ENCODE measurements around the gene DOCK10. TPM values are rescaled to one million over a fixed set of nuclear protein-coding genes. Genes with fewer than 3 reads are reported as not detected.

The DOCK10 gene
- total RNA-seq, 2 experiments from 2014 or later = 343 to 344 TPM

GRCh38 chr2:224931956-224932355, 110.3 kb downstream of the DOCK10 start:
- ATAC-seq (no peak), DNase-seq (no peak)
- H3K4me1 Mint-ChIP-seq (ENCODE audit: low read depth) = peaks cover 95% of the 10 kb centered on the region
- ChIA-PET POLR2A (interaction anchor here (2.0 kb wide), 2 partner anchors 10 to 13 kb away, joined by 7 to 38 read pairs; no protein-coding TSS in a partner anchor), CTCF (interaction anchor here (2.0 to 9.0 kb wide), 3 partner anchors 10 to 70 kb away, joined by 4 to 137 read pairs (median 89); no protein-coding TSS in a partner anchor)
- H3K36me3 Mint-ChIP-seq (ENCODE audit: low read depth) = peaks cover 91% of the 10 kb centered on the region
- peak overlapping the region; percentile 100 for H3K27ac Mint-ChIP-seq
- no peaks in the 10 kb centered on the region for H3K9me3 Mint-ChIP-seq (ENCODE audit: insufficient read depth)
- peak overlapping the region; percentile 72 for H3K4me3 Mint-ChIP-seq
- no peaks in the 10 kb centered on the region for H3K27me3 Mint-ChIP-seq (ENCODE audit: low read depth)

- ATAC-seq = peak; percentile 20
- H3K27ac Mint-ChIP-seq = peak overlapping the region; percentile 100
- peak overlapping the region; percentile 72 for H3K4me3 Mint-ChIP-seq
- H3K9me3 Mint-ChIP-seq (ENCODE audit: insufficient read depth) = no peaks in the 10 kb centered on the region
- CTCF ChIA-PET = interaction anchor here (0.6 to 9.0 kb wide), 9 partner anchors 13 to 145 kb away, joined by 3 to 137 read pairs (median 4); no protein-coding TSS in a partner anchor
- DNase-seq = no peak
- H3K4me1 Mint-ChIP-seq (ENCODE audit: low read depth) = peaks cover 97% of the 10 kb centered on the region
- POLR2A ChIA-PET = interaction anchor here (0.9 to 7.1 kb wide), 4 partner anchors 9 to 109 kb away, joined by 3 to 221 read pairs (median 4); no protein-coding TSS in a partner anchor
- peaks cover 94% of the 10 kb centered on the region for H3K36me3 Mint-ChIP-seq (ENCODE audit: low read depth)
- H3K27me3 Mint-ChIP-seq (ENCODE audit: low read depth) = no peaks in the 10 kb centered on the region
These were observed 111.3 kb downstream of the DOCK10 start for GRCh38 chr2:224930990-224931389.

- ChIA-PET CTCF (interaction anchor here (1.0 to 9.0 kb wide), 7 partner anchors 14 to 123 kb away, joined by 4 to 137 read pairs (median 5); no protein-coding TSS in a partner anchor), POLR2A (interaction anchor here (0.9 to 7.1 kb wide), 3 partner anchors 8 to 23 kb away, joined by 4 to 221 read pairs (median 4); no protein-coding TSS in a partner anchor)
- H3K27ac Mint-ChIP-seq = peak overlapping the region; percentile 100
- H3K36me3 Mint-ChIP-seq (ENCODE audit: low read depth) = peaks cover 97% of the 10 kb centered on the region
- no peaks in the 10 kb centered on the region for H3K9me3 Mint-ChIP-seq (ENCODE audit: insufficient read depth)
- H3K27me3 Mint-ChIP-seq (ENCODE audit: low read depth) = no peaks in the 10 kb centered on the region
- peak overlapping the region; percentile 72 for H3K4me3 Mint-ChIP-seq
- H3K4me1 Mint-ChIP-seq (ENCODE audit: low read depth) = peaks cover 99% of the 10 kb centered on the region
- ATAC-seq (peak; percentile 5), DNase-seq (peak; percentile 66)
These were observed 112.1 kb downstream of the DOCK10 start for GRCh38 chr2:224930124-224930523.

GRCh38 chr2:224929512-224929911, 112.8 kb downstream of the DOCK10 start:
- POLR2A ChIA-PET = interaction anchor here (7.1 kb wide), 1 partner anchor 15 kb away, joined by 221 read pairs; no protein-coding TSS in a partner anchor
- CTCF ChIA-PET = interaction anchor here (0.9 to 9.0 kb wide), 7 partner anchors 12 to 77 kb away, joined by 3 to 137 read pairs (median 5); no protein-coding TSS in a partner anchor
- ATAC-seq = no peak
- Mint-ChIP-seq H3K27me3 (ENCODE audit: low read depth) (no peaks in the 10 kb centered on the region), H3K36me3 (ENCODE audit: low read depth) (peaks cover 97% of the 10 kb centered on the region), H3K4me3 (peak overlapping the region; percentile 72), H3K9me3 (ENCODE audit: insufficient read depth) (no peaks in the 10 kb centered on the region), H3K4me1 (ENCODE audit: low read depth) (peaks cover 99% of the 10 kb centered on the region), H3K27ac (peak overlapping the region; percentile 100)
- DNase-seq = no peak

- peak overlapping the region; percentile 100 for H3K27ac Mint-ChIP-seq
- H3K27me3 Mint-ChIP-seq (ENCODE audit: low read depth) = no peaks in the 10 kb centered on the region
- peaks cover 96% of the 10 kb centered on the region for H3K36me3 Mint-ChIP-seq (ENCODE audit: low read depth)
- peak; percentile 91 for DNase-seq
- H3K9me3 Mint-ChIP-seq (ENCODE audit: insufficient read depth) = no peaks in the 10 kb centered on the region
- H3K4me1 Mint-ChIP-seq (ENCODE audit: low read depth) = peaks cover 99% of the 10 kb centered on the region
- ChIA-PET POLR2A (interaction anchor here (0.6 to 7.1 kb wide), 15 partner anchors 9 to 1907 kb away, joined by 3 to 221 read pairs (median 6); partner anchors contain the start of genes CUL3 and DOCK10), CTCF (interaction anchor here (0.8 to 9.0 kb wide), 16 partner anchors 8 to 126 kb away, joined by 3 to 137 read pairs (median 5); partner anchors contain the start of gene DOCK10)
- peak overlapping the region; percentile 64 for H3K4me3 Mint-ChIP-seq
- ATAC-seq = peak; percentile 75
These were observed 114.6 kb downstream of the DOCK10 start for GRCh38 chr2:224927646-224928173.

GRCh38 chr2:224927011-224927410, 115.3 kb downstream of the DOCK10 start:
- CTCF ChIA-PET = interaction anchor here (0.8 to 9.0 kb wide), 12 partner anchors 9 to 115 kb away, joined by 3 to 137 read pairs (median 6); partner anchors contain the start of gene DOCK10
- Mint-ChIP-seq H3K9me3 (ENCODE audit: insufficient read depth) (no peaks in the 10 kb centered on the region), H3K27me3 (ENCODE audit: low read depth) (no peaks in the 10 kb centered on the region), H3K4me1 (ENCODE audit: low read depth) (peaks cover 99% of the 10 kb centered on the region), H3K36me3 (ENCODE audit: low read depth) (peaks cover 96% of the 10 kb centered on the region), H3K27ac (peak overlapping the region; percentile 100), H3K4me3 (peak overlapping the region; percentile 64)
- DNase-seq = no peak
- ATAC-seq = no peak
- POLR2A ChIA-PET = interaction anchor here (1.0 to 7.1 kb wide), 11 partner anchors 9 to 342 kb away, joined by 3 to 221 read pairs (median 6); partner anchors contain the start of genes CUL3 and DOCK10

- CTCF ChIA-PET = interaction anchor here (9.0 kb wide), 2 partner anchors 18 to 76 kb away, joined by 89 to 137 read pairs; no protein-coding TSS in a partner anchor
- Mint-ChIP-seq H3K27me3 (ENCODE audit: low read depth) (no peaks in the 10 kb centered on the region), H3K9me3 (ENCODE audit: insufficient read depth) (no peaks in the 10 kb centered on the region), H3K4me3 (peak overlapping the region; percentile 56), H3K27ac (peak overlapping the region; percentile 100), H3K4me1 (ENCODE audit: low read depth) (peaks cover 93% of the 10 kb centered on the region), H3K36me3 (ENCODE audit: low read depth) (peaks cover 88% of the 10 kb centered on the region)
- POLR2A ChIA-PET = interaction anchor here (0.7 to 7.1 kb wide), 5 partner anchors 19 to 127 kb away, joined by 3 to 221 read pairs (median 6); partner anchors contain the start of gene DOCK10
- no peak for ATAC-seq
- DNase-seq = no peak
These were observed 116.5 kb downstream of the DOCK10 start for GRCh38 chr2:224925810-224926100.

- DNase-seq = no peak
- peaks cover 88% of the 10 kb centered on the region for H3K4me1 Mint-ChIP-seq (ENCODE audit: low read depth)
- peaks cover 83% of the 10 kb centered on the region for H3K36me3 Mint-ChIP-seq (ENCODE audit: low read depth)
- ATAC-seq = no peak
- peak overlapping the region; percentile 100 for H3K27ac Mint-ChIP-seq
- CTCF ChIA-PET = interaction anchor here (9.0 kb wide), 2 partner anchors 19 to 77 kb away, joined by 89 to 137 read pairs; no protein-coding TSS in a partner anchor
- H3K9me3 Mint-ChIP-seq (ENCODE audit: insufficient read depth) = no peaks in the 10 kb centered on the region
- H3K27me3 Mint-ChIP-seq (ENCODE audit: low read depth) = no peaks in the 10 kb centered on the region
- H3K4me3 Mint-ChIP-seq = peak overlapping the region; percentile 56
- POLR2A ChIA-PET = interaction anchor here (0.7 to 7.1 kb wide), 6 partner anchors 19 to 298 kb away, joined by 3 to 221 read pairs (median 6); partner anchors contain the start of gene DOCK10
These were observed 117.0 kb downstream of the DOCK10 start for GRCh38 chr2:224925061-224925809.

GRCh38 chr2:224924631-224925030, 117.6 kb downstream of the DOCK10 start:
- POLR2A ChIA-PET = interaction anchor here (0.7 to 7.1 kb wide), 2 partner anchors 20 to 299 kb away, joined by 3 to 221 read pairs; no protein-coding TSS in a partner anchor
- peaks cover 82% of the 10 kb centered on the region for H3K4me1 Mint-ChIP-seq (ENCODE audit: low read depth)
- no peaks in the 10 kb centered on the region for H3K27me3 Mint-ChIP-seq (ENCODE audit: low read depth)

GRCh38 chr2:224922142-224922727, 120.0 kb downstream of the DOCK10 start:
- CTCF ChIA-PET = interaction anchor here (0.6 to 1.8 kb wide), 6 partner anchors 10 to 119 kb away, joined by 3 to 4 read pairs (median 3); partner anchors contain the start of gene DOCK10
- Mint-ChIP-seq H3K4me3 (peak overlapping the region; percentile 41), H3K9me3 (ENCODE audit: insufficient read depth) (no peaks in the 10 kb centered on the region), H3K36me3 (ENCODE audit: low read depth) (peaks cover 53% of the 10 kb centered on the region), H3K27me3 (ENCODE audit: low read depth) (no peaks in the 10 kb centered on the region), H3K4me1 (ENCODE audit: low read depth) (peaks cover 58% of the 10 kb centered on the region), H3K27ac (peak overlapping the region; percentile 78)
- POLR2A ChIA-PET = interaction anchor here (0.7 to 2.3 kb wide), 6 partner anchors 8 to 120 kb away, joined by 3 to 20 read pairs (median 8); partner anchors contain the start of gene DOCK10
- ATAC-seq (peak; percentile 27), DNase-seq (no peak)

More at GRCh38 chr2:224924631-224925030, 117.6 kb downstream of the DOCK10 start:
- H3K9me3 Mint-ChIP-seq (ENCODE audit: insufficient read depth) = no peaks in the 10 kb centered on the region
- ATAC-seq (no peak), DNase-seq (no peak)
- H3K27ac Mint-ChIP-seq = peak overlapping the region; percentile 100
- peak overlapping the region; percentile 56 for H3K4me3 Mint-ChIP-seq
- peaks cover 77% of the 10 kb centered on the region for H3K36me3 Mint-ChIP-seq (ENCODE audit: low read depth)
- CTCF ChIA-PET = no interaction called here

All from activated CD8-positive, alpha-beta T cell treated with anti-CD3 and anti-CD28 coated beads, Interleukin-2, amount 10 ng/mL, durations not matched to agents 7 days and 5 days (primary cell).